NCI-H510A treated with DMSO at 0.1 percent for 48 hours (cell line): ENCODE results near the gene C1orf210.
A peak's percentile ranks its signal among the peaks of the same experiment; 100 is the strongest.

Experiments used
- DNase-seq: peaks from one replicate; lab custom pipeline; 2025; lab: John Stamatoyannopoulos, UW

C1orf210 gene

DNA sequence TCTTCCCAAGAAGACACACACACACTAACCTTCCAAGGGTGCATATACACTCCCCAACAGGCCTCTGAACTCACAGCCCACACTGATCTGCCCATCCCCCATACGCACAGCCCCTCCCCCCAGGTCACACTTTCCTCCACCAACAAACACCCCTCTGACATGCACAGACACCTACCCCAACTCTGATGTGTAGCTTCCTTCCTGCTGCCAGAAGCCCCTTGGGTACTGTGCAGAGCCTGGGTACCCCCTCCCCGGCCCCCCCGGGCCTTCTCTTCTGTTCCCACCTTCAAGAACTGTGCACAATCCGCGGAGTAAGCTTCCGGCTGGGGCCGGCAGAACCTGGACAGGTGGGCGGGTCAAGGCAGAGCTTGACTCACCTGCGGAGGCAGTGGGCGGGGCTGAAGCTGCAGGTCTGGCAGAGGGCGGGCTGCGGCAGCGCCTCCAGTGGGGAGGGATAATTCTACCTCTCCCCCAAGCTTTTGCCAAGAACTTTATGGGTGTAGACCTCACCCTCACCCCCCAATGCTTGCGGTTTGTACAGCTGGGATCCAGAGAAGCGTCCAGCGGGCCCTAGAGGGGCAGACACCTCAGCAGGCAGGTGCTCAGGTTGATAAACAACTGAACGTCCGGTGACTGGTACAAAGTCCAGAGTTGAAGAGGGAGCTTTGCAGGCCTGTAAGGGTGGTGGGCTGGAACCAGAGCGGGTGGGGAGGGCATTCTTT is at the start of gene C1orf210:
C1orf210 (minus strand) TSS at position 313 of the 722 bp plus-strand sequence. CDS start 2,311 bp downstream, outside the sequence.
- peak; percentile 100 for DNase-seq

DNA sequence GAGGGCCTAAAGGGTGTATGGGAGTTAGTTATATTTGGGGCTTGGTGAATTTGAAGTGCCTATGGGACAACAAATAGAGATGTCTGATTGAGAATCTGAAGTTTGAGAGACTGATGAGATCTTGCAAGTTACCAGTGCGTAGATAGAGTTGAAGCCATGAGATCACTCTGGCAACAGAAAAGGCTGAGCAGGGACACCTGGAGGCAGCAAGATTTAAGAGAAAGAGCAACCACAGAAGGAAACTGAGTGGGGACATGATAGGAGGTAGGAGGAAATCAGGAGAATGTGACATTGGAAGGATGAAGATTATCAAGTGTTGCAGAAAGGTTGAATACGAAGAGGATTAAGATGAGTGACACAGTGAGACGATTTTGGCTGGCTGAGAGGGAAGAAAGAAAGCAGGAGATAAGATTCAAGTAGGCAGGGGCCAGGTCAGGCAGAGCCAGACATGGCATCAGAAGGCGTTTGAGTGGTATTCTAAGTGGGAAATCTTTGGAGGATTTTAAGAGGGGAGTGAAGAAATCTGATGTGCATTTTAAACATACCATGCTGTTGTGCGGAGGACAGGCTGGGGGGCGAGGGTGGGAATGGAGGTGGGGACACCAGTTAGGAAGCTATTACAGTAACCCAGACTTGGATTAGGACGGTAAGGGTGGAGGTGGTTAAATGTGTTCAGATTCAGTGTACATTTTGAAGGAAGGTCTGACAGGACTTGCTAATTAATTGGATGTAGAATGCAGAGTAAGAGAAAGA is 49.2 kb upstream of the C1orf210 start:
- no peak for DNase-seq

DNA sequence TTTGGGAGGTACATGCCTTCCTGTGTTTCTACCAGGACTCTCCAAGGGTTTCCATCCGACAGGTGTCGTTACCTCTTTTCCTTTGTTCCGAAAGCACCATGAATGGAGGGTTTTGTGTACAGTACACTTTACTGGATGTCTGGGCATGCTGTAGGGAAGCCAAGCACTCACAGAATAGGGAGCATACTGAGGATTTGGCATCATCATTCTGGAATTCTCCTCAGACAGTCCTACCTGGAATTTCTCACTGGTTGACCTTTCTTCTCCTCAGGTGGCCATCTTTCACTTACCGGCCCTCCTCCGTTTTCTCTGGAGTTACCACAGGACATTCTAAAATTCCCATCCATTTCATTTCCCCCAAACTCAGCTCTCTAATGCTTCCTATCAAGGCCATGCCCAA is 46.3 kb upstream of the C1orf210 start:
- peak; percentile 51 for DNase-seq

DNA sequence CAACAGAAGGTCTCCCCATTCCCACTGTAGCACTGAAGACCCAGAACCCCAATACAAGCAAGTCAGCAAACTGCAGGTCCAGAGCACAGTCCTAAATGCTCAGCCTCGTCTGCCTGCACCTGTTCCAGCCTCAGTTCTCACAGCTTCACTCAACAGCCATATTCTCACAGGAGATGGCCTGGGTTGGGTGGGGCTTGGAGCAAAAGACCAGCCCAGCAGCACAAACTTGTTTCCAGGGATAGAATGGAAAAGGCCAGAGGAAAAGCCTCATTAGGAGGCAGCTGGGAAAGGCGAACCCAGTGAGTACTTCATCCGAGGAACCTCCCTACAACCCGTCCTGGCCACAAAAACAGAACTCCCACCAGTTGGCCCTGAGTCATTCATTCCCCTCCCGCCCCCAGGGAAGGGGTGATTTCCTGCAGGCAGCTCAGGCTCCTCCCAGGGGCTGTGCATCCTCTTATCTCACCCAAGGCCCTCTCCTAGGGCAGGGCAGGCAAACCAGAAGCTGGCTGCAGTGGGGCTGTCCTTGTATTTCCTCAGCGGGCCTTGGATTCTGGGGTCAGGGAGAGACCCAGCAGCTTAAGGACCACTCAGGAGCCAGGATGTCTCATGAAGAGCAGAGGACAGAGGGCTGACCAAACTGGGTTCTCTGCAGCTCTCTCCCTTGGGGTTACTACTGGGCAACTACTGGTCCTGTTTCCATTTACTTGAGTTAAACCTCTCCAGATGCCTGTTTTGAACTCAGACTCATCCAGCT is 44.8 kb upstream of the C1orf210 start:
- DNase-seq, result peak; percentile 46

DNA sequence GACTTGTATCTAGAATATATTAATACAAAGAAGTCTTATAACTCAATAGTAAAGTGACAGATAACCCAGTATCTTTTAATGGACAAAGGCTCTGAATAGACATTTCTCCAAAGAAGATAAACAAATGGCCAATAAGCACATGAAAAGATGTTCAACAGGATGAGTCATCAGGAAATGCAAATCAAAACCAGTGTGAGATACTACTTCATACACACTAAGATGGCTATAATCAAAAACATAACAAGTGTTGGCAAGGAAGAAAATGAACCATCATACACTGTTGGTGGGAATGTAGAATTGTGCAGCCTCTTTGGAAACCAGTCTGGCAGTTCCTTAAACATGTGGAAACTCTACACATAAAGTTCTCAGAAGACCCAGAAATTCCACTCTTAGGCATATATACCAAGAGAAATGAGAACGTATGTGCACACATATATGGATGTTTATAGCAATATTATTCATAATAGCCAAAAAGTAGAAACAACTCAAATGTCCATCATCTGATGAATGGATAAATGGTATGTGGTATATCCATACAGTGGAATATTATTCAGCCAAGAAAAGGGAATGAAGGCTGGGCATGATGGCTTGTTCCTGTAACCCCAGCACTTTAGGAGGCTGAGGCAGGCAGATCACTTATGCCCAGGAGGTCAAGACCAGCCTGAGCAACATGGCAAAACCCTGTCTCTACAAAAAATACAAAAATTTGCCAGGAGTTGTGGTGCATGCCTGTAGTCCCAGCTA is 42.3 kb upstream of the C1orf210 start:
- DNase-seq, result no peak

DNA sequence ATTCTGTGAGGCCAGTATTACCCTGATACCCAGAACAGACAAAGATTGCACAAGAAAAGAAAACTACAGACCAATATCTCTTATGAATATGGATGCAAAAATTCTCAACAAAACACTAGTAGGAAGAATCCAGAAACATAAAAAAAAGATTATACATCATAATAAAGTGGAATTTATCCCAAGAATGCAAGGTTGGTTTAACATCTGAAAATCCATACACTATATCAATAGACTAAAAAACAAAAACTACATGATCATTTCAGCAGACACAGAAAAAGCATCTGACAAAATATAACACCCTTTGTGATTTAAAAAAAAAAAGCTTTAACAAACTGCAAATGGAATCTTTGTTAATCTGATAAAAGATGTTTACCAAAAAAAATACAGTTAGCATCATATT is 40.0 kb upstream of the C1orf210 start:
- no peak for DNase-seq

DNA sequence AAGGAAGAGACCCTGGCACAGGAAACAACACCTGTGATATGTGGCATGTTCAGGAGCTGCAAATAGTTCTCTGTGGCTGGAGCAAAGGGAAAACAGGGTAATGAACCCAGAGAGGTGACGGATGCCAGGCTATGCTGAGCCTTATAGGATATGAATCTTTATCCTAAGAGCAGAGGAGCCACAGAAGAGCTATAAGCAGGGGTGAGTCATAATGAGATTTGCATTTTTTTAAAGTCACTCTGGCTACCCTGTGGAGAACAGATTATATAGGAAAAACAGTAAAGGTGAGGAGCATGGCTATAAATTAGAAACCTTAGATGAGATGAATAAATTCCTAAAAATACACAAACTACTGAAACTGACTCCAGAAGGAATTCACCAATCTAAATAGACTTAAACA is 39.4 kb upstream of the C1orf210 start:
- no peak for DNase-seq

DNA sequence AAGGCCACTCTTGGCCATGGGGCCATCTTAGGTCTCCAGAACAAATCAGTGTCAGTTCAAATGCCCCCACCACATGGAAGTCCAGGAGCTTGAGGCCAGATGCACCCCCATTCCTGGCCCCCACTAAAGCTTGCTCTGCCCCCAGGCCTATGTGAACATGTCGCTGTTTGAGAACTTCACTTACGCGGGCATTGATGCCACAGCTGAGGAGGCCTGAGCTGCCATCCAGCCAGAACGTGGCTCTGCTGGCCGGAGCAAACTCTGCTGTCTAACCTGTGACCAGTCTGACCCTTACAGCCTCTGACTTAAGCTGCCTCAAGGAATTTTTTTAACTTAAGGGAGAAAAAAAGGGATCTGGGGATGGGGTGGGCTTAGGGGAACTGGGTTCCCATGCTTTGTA is 37.1 kb upstream of the C1orf210 start:
- no peak for DNase-seq

DNA sequence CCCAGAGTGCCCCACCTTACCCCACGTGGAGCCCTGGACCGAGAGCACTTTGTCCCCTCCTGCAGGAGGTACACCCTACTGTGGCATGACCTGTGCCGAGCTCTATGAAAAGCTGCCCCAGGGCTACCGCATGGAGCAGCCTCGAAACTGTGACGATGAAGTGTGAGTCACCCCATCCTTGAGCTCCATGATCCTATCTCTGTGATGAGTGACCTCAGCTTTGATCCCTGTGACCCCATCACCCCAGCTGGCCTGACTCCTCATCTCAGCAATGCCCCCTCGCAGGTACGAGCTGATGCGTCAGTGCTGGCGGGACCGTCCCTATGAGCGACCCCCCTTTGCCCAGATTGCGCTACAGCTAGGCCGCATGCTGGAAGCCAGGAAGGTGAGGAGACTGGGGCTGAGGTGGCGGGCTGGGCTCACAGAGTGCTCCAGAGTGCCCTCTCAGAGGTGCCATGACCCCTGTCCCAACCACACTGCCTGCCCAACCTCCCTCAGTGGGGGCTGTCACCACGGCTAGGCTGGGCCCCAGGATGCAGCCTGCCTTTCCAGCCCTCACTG is 36.0 kb upstream of the C1orf210 start:
- DNase-seq, result no peak

DNA sequence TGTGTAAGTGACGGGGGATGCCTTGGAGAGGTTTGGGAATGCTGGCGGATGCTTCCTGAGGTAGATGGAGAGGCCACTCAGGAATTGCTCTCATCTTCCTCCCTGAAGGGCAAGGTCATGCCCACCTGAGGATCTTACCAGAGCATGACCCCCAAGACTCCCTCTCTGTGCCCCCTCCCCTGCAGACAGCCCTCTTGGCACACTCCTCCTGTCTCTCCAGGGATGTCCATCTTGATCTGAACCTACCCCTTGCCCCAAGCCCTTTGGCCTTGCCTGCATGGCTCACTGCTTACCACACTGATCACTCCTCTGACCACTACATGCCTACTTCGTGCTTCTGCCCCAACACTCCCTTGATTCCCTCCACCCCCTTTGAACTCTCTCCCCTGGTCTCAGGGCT is 34.4 kb upstream of the C1orf210 start:
- no peak for DNase-seq

DNA sequence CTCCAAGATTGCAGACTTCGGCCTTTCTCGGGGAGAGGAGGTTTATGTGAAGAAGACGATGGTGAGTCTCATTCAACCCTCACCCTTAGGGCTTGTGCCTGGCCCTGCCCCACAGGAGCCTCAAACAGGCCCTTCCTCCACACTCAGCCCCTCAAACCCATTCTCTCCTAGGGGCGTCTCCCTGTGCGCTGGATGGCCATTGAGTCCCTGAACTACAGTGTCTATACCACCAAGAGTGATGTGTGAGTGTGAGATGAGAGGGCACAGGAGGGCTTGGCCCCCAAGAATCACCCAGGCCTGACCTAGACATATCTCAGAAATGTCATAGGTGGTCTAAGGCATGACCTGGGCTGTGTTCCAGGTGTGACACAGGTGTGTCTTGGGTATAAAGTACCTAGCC is 33.9 kb upstream of the C1orf210 start:
- no peak for DNase-seq

DNA sequence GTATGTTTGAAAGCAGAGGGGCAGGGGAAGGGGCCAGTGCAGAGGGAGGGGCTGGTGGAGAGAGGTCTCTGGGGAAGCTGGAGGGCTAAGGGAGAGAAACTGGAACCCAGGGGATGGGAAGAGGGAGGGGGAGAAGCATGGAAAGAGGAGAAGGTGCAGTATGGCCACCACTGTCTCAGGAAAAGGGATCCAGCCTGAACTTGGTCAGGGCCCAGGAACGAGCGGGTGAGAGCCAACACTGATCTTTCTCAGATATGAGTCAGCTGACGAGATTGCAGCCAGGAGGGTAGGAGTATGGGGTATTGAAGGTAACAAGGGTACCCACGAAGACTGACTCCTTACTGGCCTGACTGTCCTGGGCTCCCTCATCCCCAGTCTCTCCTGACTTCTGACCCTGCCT is 33.5 kb upstream of the C1orf210 start:
- no peak for DNase-seq

DNA sequence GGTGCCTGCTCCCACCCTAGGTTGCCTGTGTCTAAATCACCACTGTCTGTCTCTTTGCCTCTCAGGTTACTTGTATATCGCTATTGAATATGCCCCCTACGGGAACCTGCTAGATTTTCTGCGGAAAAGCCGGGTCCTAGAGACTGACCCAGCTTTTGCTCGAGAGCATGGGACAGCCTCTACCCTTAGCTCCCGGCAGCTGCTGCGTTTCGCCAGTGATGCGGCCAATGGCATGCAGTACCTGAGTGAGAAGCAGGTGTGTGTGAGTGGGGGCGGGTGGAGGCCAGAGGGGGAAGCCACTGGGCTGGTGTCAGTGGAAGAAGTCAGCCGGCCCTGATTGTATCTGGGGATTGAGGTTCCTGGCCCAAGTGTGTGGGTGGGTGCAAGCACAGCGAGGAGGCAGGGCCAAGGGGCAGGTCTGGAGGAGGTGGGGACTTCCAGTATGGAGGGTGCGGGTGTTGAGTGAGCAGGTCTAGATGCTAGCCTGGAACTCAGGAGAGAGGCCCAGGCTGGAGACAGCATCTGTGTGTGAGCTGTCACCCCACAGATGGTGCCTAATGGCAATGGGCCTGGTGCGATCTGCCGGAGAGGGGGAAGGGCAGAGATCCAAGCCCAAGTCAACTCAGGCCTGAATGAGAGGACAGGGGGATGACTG is 32.6 kb upstream of the C1orf210 start:
- no peak for DNase-seq

DNA sequence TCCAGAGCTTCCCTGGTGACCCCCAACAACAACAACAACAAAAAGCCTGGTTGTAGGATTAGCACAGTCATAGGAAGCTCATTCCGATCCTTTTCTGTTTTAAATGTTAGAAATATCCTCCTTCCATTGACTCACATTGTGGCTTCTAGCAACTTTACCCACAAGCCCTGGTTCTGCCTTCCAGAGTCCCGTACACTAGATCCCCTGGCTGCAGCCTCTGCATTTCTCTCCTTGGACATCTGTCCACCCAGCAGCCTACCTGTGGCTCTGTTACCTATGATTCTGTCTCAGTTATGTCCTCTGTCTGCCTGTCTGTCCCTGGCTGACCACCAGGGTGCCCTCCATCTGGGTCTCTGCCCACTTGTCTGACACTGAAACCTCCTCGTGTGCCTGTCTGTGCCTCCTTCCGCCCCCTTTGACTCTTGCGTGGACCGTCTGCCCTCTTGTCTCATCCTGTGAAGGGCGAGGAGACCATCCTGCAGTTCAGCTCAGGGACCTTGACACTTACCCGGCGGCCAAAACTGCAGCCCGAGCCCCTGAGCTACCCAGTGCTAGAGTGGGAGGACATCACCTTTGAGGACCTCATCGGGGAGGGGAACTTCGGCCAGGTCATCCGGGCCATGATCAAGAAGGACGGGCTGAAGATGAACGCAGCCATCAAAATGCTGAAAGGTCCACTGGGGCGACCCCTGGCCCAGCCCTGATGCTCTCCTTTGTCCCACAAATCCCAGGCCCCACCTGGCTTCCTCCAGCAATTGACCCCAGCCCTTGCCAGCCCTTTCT is 31.5 kb upstream of the C1orf210 start:
- DNase-seq, result no peak

DNA sequence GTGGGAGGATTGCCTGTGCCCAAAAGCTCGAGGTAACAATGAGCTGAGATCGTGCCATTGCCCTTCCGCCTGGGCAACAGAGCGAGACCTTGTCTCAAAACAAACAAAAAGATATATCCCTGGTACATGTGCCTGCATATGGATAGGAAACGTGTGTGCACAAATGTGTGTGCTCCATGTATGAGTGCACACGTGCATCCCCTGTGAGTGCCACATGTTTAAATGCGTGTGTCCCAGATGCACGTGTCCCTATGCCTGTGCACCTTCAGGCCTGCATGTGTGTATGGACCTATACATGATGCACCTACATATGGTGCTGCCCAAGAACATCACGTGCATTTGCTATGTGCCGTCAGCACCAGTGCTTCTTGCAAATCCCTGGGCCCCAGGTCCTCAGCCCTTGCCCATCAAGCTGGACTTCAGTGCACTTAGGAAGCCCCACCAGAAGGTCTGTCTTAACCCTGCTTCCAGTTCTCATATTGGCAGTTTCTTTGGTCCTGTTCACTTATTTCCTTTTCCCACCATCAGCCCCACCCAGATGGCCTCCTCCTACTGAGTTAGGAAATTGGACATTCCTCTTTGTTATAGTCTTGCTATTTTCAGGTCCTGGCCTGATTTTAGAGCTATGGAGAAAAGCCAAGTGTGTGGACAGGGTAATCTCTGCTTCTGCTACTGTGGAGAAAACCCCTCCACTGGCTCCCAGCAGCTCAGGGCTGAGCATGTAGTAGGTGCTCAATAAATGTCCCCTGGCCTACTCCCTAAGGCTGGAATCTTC is 30.8 kb upstream of the C1orf210 start:
- DNase-seq, result no peak

DNA sequence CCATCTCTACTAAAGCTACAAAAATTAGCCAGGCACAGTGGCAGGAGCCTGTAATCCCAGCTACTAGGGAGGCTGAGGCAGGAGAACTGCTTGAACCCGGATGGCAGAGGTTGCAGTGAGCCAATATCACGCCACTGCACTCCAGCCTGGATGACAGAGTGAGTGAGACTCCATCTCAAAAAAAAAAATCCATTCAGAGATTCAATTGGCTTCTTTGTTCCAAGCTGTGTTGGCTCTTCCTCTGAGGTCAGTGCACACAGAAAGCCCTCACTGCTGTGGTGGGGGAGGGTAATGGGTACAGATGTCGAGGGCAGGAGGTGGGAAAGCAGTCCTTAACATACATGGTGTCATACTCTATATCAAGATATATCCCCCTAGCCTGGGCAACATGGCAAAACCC is 30.1 kb upstream of the C1orf210 start:
- DNase-seq, result no peak

DNA sequence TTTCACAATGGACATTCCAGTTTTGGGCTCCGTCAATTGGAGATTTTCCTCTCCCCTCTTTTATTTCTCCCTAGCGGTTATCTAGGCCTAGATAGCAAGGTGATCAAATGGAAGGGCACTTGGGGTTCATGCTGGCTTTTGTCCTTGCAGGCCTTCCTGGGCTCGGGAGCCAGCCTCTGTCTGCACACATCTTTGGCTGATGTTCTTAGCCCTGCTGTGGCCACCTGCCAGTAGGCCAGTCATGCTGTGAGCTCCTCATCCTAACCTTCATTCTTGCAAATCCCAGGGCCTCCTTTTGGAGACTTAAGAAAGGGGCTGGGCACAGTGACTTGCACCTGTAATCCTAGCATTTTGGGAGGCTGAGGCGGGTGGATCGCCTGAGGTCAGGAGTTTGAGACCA is 28.9 kb upstream of the C1orf210 start:
- DNase-seq, result no peak

DNA sequence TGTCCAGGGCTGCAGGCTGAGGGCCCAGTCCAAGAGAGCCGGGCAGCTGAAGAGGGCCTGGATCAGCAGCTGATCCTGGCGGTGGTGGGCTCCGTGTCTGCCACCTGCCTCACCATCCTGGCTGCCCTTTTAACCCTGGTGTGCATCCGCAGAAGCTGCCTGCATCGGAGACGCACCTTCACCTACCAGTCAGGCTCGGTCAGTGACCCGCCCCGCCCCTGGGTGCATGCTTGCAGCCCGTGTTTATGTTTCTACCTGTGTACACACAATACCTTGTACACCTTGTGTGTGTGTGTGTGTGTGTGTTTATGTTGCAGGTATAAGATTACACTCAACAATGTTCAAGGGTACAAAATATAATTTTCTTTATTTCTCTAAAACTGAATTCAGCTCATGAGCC is 28.4 kb upstream of the C1orf210 start:
- no peak for DNase-seq

DNA sequence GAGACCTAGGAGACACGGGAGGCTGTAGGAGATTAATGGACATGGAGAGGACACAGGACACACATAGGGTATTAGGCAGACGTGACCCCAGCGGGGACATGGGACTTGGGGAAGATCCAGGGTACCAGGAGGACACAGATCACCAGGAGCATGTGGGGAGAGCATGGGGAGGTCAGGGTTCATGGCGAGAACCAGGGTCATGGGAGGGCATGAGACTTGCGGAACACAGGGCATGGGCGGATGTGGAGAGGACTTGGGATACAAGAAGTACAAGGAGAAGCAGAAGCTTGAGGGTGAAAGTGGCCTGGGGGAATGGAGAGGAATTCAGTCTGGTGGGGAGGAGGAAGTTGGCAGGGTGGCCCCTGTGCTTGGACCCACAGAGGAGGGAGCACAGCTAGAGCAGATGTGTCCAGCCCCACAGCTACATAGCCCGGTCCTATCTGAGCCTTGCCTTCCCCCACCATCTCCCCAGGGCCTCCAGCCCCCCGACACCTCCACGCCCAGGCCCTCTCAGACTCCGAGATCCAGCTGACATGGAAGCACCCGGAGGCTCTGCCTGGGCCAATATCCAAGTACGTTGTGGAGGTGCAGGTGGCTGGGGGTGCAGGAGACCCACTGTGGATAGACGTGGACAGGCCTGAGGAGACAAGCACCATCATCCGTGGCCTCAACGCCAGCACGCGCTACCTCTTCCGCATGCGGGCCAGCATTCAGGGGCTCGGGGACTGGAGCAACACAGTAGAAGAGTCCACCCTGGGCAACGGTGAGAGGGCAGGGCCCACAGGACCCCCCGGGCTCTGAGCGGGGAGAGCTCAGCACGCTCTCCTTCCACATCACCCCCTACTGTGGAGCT is 27.5 kb upstream of the C1orf210 start:
- no peak for DNase-seq
